Esophagus muscularis mucosa (tissue), 4 donors: ENCODE measurements around the gene RPS19BP1. TPM values are rescaled to one million over a fixed set of nuclear protein-coding genes. Genes with fewer than 3 reads are reported as not detected.

Experiments used
- DNase-seq: peaks from one replicate; pipeline ENCODE4 v3.0.0-alpha.2; 2017; ENCODE audit errors: extremely low spot score
- H3K27ac ChIP-seq, 4 donors: fragments of 200-600 bp; sonication (generic); replicated peaks in 1 of 4; 1 replicate in 3 of 4; 2 replicates in 1 of 4; pipeline ENCODE4 v1.5.1; 2016 to 2019; ENCODE audit warnings: mild to moderate bottlenecking in 1 of 4
- H3K27me3 ChIP-seq, 4 donors: fragments of 200-600 bp; sonication (generic); one replicate each; pipeline versions ENCODE4 v1.5.1 to v1.6.0; 2016 to 2019
- H3K36me3 ChIP-seq, 4 donors: fragments of 200-600 bp; sonication (generic); one replicate each; pipeline ENCODE4 v1.5.1; 2016 to 2019
- H3K4me1 ChIP-seq, 4 donors: fragments of 200-600 bp; sonication (generic); one replicate each; pipeline ENCODE4 v1.5.1; 2016 to 2019
- H3K4me3 ChIP-seq, 4 donors: fragments of 200-600 bp; sonication (generic); 1 replicate in 2 of 4; 2 replicates in 2 of 4; pipeline ENCODE4 v1.5.1; 2016 to 2019; ENCODE audit warnings: mild to moderate bottlenecking in 4 of 4, moderate library complexity in 1 of 4
- H3K9me3 ChIP-seq, 4 donors: fragments of 200-600 bp; sonication (generic); 1 replicate in 3 of 4; 2 replicates in 1 of 4; pipeline ENCODE4 v1.5.1; 2016 to 2019
- CTCF ChIP-seq, 3 experiments: fragments of 200-600 bp in 2 of 3; fragments of 450-650 bp in 1 of 3; sonication (generic) in 2 of 3; IDR thresholded peaks; one replicate each; pipeline ENCODE4 v1.5.1; 2017 to 2019; ENCODE audit warnings: antibody characterized with exemption in 3 of 3, mild to moderate bottlenecking in 2 of 3, moderate library complexity in 1 of 3
- EP300 ChIP-seq: sonication (generic); formaldehyde crosslinking; IDR thresholded peaks from one replicate; pipeline ENCODE4 v1.6.1; 2017; ENCODE audit warnings: antibody characterized with exemption
- POLR2A ChIP-seq: fragments of 450-650 bp; IDR thresholded peaks from one replicate; pipeline ENCODE4 v1.6.1; 2017; ENCODE audit warnings: antibody characterized with exemption, moderate library complexity, mild to moderate bottlenecking, low read depth
- POLR2AphosphoS5 ChIP-seq, 2 donors: sonication (generic); formaldehyde crosslinking; IDR thresholded peaks; one replicate each; pipeline ENCODE4 v1.6.1; 2017; ENCODE audit warnings: antibody characterized with exemption in 2 of 2
- WGBS: methylation state at CpG from one replicate; pipeline ENCODE4 v1.1.5; 2018; 5-methylcytosine and 5-hydroxymethylcytosine counted together
- intact Hi-C: fragments of 100-400 bp; cut with DNase I; formaldehyde crosslinking; loops from one replicate; pipeline ENCODE4 v1.15.1; 2023
- total RNA-seq, 4 donors: library from RNA; depleted of rRNA; stranded (reverse); fragments of >200 nt; gene quantifications; one replicate each; pipeline versions ENCODE4 v1.1.0 to v1.2.1, GENCODE V29; 2016

The RPS19BP1 gene
- total RNA-seq, 4 donors from 2014 or later = 158 to 202 (median 177) TPM

GRCh38 chr22:39535831-39536449 lies 3.4 kb upstream of the RPS19BP1 start:
- no peak for DNase-seq
- H3K27ac ChIP-seq = no peak overlapping the region
- no peaks in the 10 kb centered on the region for H3K9me3 ChIP-seq
- no peak overlapping the region for H3K4me3 ChIP-seq
- intact Hi-C loops = loop anchor here (5.0 kb wide), 1 partner anchor 491 kb away; no protein-coding TSS in a partner anchor
- H3K4me1 ChIP-seq = peaks cover 17 to 28% (median 23%) of the 10 kb centered on the region in 4 donors
- H3K36me3 ChIP-seq = peaks cover 0 to 2% (median 0%) of the 10 kb centered on the region in 4 donors
- WGBS = 90% methylated on average over 6 of the region's 15 CpGs
- H3K27me3 ChIP-seq = no peaks in the 10 kb centered on the region
- TF ChIP-seq CTCF (IDR thresholded peaks at IDR 0.05) = no peak
- no peak for TF ChIP-seq EP300
- TF ChIP-seq POLR2AphosphoS5 (IDR thresholded peaks at IDR 0.05) = no peak
- no peak for TF ChIP-seq POLR2A

- H3K36me3 ChIP-seq = peaks cover 0 to 8% (median under 1%) of the 10 kb centered on the region in 4 donors
- no peak overlapping the region for H3K4me3 ChIP-seq
- H3K4me1 ChIP-seq = peaks cover 23 to 34% (median 29%) of the 10 kb centered on the region in 4 donors
- TF ChIP-seq POLR2A (no peak), POLR2AphosphoS5 (IDR thresholded peaks at IDR 0.05) (no peak), EP300 (no peak), CTCF (IDR thresholded peaks at IDR 0.05) (no peak)
- intact Hi-C loops = loop anchor here (5.0 kb wide), 1 partner anchor 492 kb away; no protein-coding TSS in a partner anchor
- no peaks in the 10 kb centered on the region for H3K27me3 ChIP-seq
- DNase-seq = no peak
- H3K9me3 ChIP-seq = no peaks in the 10 kb centered on the region
- no peak overlapping the region for H3K27ac ChIP-seq
- 43% methylated on average over 7 of the region's 13 CpGs for WGBS
These were observed 2.8 kb upstream of the RPS19BP1 start for GRCh38 chr22:39535357-39535725.

- no peaks in the 10 kb centered on the region for H3K27me3 ChIP-seq
- WGBS = 9% methylated on average over 9 of the region's 41 CpGs
- no peaks in the 10 kb centered on the region for H3K9me3 ChIP-seq
- peaks cover 0 to 14% (median 6%) of the 10 kb centered on the region in 4 donors for H3K36me3 ChIP-seq
- intact Hi-C loops = loop anchor here (5.0 kb wide), 2 partner anchors 493 to 813 kb away; partner anchors contain the start of gene ADSL
- peak; percentile 94 for DNase-seq
- H3K4me3 ChIP-seq = peak overlapping the region in 3 of 4 donors; percentile 28 to 37 (median 29)
- TF ChIP-seq CTCF (IDR thresholded peaks at IDR 0.05) = peak; percentile 95 to 99 (median 97)
- TF ChIP-seq POLR2AphosphoS5 (IDR thresholded peaks at IDR 0.05) = peak in 1 of 2 donors; percentile 54
- no peak for TF ChIP-seq POLR2A
- no peak for TF ChIP-seq EP300
- H3K4me1 ChIP-seq = peaks cover 28 to 39% (median 34%) of the 10 kb centered on the region in 4 donors
- peak overlapping the region; percentile 6 to 51 (median 44) for H3K27ac ChIP-seq
These were observed 2.2 kb upstream of the RPS19BP1 start for GRCh38 chr22:39534591-39535356.

GRCh38 chr22:39534092-39534506 lies 1.6 kb upstream of the RPS19BP1 start:
- H3K4me3 ChIP-seq = no peak overlapping the region
- WGBS = 75% methylated on average over 6 of the region's 12 CpGs
- no peak for TF ChIP-seq CTCF (IDR thresholded peaks at IDR 0.05)
- TF ChIP-seq POLR2A = no peak
- no peak for TF ChIP-seq EP300
- no peak for TF ChIP-seq POLR2AphosphoS5 (IDR thresholded peaks at IDR 0.05)
- no peaks in the 10 kb centered on the region for H3K9me3 ChIP-seq
- peaks cover 35 to 46% (median 41%) of the 10 kb centered on the region in 4 donors for H3K4me1 ChIP-seq
- peaks cover 0 to 19% (median 12%) of the 10 kb centered on the region in 4 donors for H3K36me3 ChIP-seq
- no peaks in the 10 kb centered on the region for H3K27me3 ChIP-seq
- intact Hi-C loops = loop anchor here (5.0 kb wide), 1 partner anchor 813 kb away; the partner anchor contains the start of gene ADSL
- H3K27ac ChIP-seq = peak overlapping the region; percentile 6 to 51 (median 44)
- no peak for DNase-seq
